ENCODE measurements around the gene ASS1.

ASS1 gene

DNA sequence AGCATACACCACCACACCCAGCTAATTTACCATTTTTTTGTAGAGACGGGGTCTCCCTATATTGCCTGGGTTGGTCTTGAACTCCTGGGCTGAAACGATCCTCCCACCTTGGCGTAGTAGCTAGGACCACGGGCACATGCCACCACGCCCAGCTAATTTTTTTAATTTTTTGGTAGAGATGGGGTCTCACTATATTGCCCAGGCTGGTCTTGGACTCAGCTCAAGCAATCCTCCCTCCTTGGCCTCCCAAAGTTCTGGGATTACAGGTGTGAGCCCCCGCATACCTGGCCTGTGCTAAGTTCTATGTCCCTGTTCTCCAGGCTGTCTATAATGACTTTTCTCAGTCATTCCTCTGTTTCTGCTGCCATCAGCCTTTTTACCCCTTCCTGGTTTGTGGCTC is 41.3 kb downstream of the ASS1 start:
- WGBS, 2 experiments (ENCODE audit: insufficient coverage in 2 of 2) = 89 to 96% methylated on average over 5 of the region's 6 CpGs
- peaks cover 4% of the 10 kb centered on the region for H3K36me3 ChIP-seq (ENCODE audit: control insufficient read depth, insufficient read depth, low read length)
- no peak overlapping the region for H3K27ac ChIP-seq (ENCODE audit: low read depth, low read length, severe bottlenecking)
- no peaks in the 10 kb centered on the region for H3K9me3 ChIP-seq (ENCODE audit: control insufficient read depth, low read length)
- H3K4me1 ChIP-seq (ENCODE audit: control insufficient read depth, insufficient read depth, low read length, poor library complexity, severe bottlenecking) = no peaks in the 10 kb centered on the region
- no peak overlapping the region for H3K4me3 ChIP-seq (ENCODE audit: extremely low read depth, insufficient read depth, low read length, poor library complexity, severe bottlenecking)

DNA sequence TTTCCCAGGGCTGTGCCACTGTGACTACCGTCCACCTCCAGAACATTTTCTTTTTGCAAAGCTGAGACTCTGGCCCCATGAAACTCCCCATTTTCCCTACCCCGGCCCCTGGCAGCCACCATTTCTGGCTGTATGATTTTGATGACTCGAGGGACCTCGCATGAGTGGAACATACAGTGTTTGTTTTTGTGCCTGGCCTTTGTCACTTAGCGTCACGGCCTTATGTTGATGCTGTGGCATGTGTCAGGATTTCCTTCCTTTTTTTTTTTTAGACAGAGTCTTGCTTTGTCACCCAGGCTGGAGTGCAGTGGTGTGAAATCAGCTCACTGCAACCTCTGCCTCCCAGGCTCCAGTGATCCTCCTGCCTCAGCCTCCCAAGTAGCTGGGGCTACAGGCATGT is 42.7 kb downstream of the ASS1 start:
- H3K9me3 ChIP-seq (ENCODE audit: control insufficient read depth, low read length) = no peaks in the 10 kb centered on the region
- 94 to 97% methylated on average over 2 to 4 of the region's 6 CpGs for WGBS, 2 experiments (ENCODE audit: insufficient coverage in 2 of 2)
- no peak overlapping the region for H3K4me3 ChIP-seq (ENCODE audit: extremely low read depth, insufficient read depth, low read length, poor library complexity, severe bottlenecking)
- H3K36me3 ChIP-seq (ENCODE audit: control insufficient read depth, insufficient read depth, low read length) = peaks cover 4% of the 10 kb centered on the region
- no peak overlapping the region for H3K27ac ChIP-seq (ENCODE audit: low read depth, low read length, severe bottlenecking)
- H3K4me1 ChIP-seq (ENCODE audit: control insufficient read depth, insufficient read depth, low read length, poor library complexity, severe bottlenecking) = no peaks in the 10 kb centered on the region

DNA sequence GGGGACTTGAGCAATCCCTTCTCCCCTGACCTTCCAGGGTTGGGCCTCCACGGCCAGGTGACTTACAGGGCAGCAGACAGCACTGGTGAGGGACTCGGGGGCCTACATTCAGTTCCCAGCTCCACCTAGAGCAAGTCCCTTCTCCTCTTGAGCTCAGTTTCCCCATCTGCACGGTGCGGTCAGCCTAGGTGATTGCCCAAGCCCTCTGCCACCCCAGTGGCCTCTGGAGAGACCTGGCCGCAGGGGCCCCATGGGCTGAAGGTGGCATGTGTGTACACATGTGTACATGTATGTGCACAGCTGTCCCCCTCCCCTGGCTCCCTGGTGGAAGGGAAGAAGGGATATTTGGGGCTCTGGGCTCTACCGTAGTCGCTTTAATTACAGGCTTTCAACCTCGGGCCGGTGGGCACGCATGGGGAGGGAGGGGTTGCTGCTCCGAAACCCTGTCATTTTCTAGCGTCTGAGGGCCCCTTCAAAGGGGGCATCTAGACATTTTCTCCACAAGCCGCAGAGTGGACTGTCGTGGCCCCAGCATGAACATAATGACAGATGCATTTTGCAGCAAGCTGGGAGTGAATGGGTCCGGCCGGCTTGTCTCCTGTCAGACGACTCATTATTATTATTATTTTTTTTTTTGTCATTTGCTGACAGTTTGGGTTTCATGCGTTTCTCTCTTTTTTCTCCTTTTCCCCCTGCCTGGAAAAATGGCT is 44.0 kb downstream of the ASS1 start:
- H3K4me3 ChIP-seq (ENCODE audit: extremely low read depth, insufficient read depth, low read length, poor library complexity, severe bottlenecking) = no peak overlapping the region
- H3K36me3 ChIP-seq (ENCODE audit: control insufficient read depth, insufficient read depth, low read length) = peaks cover 4% of the 10 kb centered on the region
- no peaks in the 10 kb centered on the region for H3K9me3 ChIP-seq (ENCODE audit: control insufficient read depth, low read length)
- no peaks in the 10 kb centered on the region for H3K4me1 ChIP-seq (ENCODE audit: control insufficient read depth, insufficient read depth, low read length, poor library complexity, severe bottlenecking)
- no peak overlapping the region for H3K27ac ChIP-seq (ENCODE audit: low read depth, low read length, severe bottlenecking)
- WGBS, 2 experiments (ENCODE audit: insufficient coverage in 2 of 2) = 92 to 93% methylated on average over 12 to 14 of the region's 18 CpGs

DNA sequence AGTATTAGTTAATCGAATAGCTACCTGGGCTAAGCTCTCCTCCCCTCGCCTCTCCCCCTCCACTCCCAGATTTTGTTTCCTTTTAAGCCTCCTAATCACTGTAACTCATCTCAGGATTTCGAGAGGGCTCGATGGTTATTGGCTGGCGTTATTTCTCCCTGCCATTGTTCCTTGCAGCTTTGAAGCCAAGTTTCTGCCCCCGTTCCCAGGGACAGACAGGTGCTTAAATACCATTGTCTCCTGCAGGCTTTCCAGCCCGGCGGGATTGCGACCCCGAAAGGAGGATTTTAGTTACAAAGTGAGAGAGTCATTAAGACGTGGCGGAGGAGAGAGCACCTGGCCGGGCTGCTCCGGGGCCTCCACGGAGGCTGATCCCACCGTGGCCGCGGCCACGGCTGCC is 46.2 kb downstream of the ASS1 start:
- Histone ChIP-seq H3K9me3 (ENCODE audit: control insufficient read depth, low read length) (no peaks in the 10 kb centered on the region), H3K36me3 (ENCODE audit: control insufficient read depth, insufficient read depth, low read length) (peaks cover 4% of the 10 kb centered on the region), H3K27ac (ENCODE audit: low read depth, low read length, severe bottlenecking) (no peak overlapping the region), H3K4me3 (ENCODE audit: extremely low read depth, insufficient read depth, low read length, poor library complexity, severe bottlenecking) (no peak overlapping the region), H3K4me1 (ENCODE audit: control insufficient read depth, insufficient read depth, low read length, poor library complexity, severe bottlenecking) (no peaks in the 10 kb centered on the region)
- WGBS, 2 experiments (ENCODE audit: insufficient coverage in 2 of 2) = 89 to 92% methylated on average over 17 to 18 of the region's 19 CpGs

DNA sequence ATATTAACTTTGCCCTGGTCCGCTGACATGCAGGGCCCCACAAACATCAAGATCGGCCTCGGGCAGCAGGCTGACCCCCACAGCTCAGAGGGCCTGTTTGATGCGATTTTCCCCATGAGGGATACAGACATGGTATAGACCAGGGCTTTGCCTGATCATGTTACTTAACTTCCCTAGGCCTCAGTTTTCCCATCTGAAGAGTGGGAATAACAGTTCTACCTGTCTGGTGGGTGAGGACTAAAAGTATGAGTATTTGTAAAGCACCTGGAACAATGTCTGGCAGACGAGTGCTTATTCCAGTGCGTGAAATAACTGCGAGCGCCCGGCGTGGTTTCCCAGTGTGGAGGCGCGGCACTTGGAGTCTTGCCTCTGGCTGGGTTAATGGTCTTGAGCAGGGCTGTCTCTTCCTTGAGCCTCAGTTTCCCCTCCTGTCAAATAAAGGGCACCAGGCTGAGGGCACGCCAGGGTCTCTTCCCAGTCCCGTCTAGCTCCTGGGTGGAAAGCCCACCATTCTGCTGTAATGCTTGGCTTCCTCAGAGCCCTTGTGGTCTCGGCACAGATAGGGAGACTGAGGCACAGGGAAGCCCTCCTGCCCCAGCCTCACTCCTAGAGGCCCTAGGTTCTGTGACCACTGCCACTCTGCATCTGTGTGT is 47.2 kb downstream of the ASS1 start:
- 95% methylated on average over 13 to 15 of the region's 15 CpGs for WGBS, 2 experiments (ENCODE audit: insufficient coverage in 2 of 2)
- H3K4me1 ChIP-seq (ENCODE audit: control insufficient read depth, insufficient read depth, low read length, poor library complexity, severe bottlenecking) = no peaks in the 10 kb centered on the region
- no peak overlapping the region for H3K27ac ChIP-seq (ENCODE audit: low read depth, low read length, severe bottlenecking)
- H3K36me3 ChIP-seq (ENCODE audit: control insufficient read depth, insufficient read depth, low read length) = no peaks in the 10 kb centered on the region
- H3K9me3 ChIP-seq (ENCODE audit: control insufficient read depth, low read length) = no peaks in the 10 kb centered on the region
- H3K4me3 ChIP-seq (ENCODE audit: extremely low read depth, insufficient read depth, low read length, poor library complexity, severe bottlenecking) = no peak overlapping the region

DNA sequence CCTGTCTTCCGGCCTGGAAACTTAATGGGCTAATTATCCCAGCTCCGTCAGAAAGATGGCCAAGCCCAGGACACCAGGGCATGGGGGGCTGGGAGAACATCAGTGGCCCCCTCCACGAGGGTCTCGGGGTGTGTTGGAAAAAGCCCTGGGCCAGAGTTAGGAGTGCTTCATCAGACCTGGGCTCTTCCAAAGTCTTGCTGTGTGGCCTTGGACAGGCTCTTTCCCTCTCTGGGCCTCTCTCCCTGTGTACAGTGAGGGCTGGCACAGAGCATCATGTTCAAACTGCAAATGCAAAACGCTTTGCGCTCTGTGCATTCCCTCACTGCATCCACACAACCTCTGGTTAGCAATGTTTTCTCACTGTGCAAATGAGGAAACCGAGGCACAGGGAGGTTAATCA is 48.3 kb downstream of the ASS1 start:
- Histone ChIP-seq H3K36me3 (ENCODE audit: control insufficient read depth, insufficient read depth, low read length) (no peaks in the 10 kb centered on the region), H3K4me3 (ENCODE audit: extremely low read depth, insufficient read depth, low read length, poor library complexity, severe bottlenecking) (no peak overlapping the region), H3K9me3 (ENCODE audit: control insufficient read depth, low read length) (no peaks in the 10 kb centered on the region), H3K4me1 (ENCODE audit: control insufficient read depth, insufficient read depth, low read length, poor library complexity, severe bottlenecking) (no peaks in the 10 kb centered on the region), H3K27ac (ENCODE audit: low read depth, low read length, severe bottlenecking) (no peak overlapping the region)
- 93 to 94% methylated on average over 7 of the region's 7 CpGs for WGBS, 2 experiments (ENCODE audit: insufficient coverage in 2 of 2)

DNA sequence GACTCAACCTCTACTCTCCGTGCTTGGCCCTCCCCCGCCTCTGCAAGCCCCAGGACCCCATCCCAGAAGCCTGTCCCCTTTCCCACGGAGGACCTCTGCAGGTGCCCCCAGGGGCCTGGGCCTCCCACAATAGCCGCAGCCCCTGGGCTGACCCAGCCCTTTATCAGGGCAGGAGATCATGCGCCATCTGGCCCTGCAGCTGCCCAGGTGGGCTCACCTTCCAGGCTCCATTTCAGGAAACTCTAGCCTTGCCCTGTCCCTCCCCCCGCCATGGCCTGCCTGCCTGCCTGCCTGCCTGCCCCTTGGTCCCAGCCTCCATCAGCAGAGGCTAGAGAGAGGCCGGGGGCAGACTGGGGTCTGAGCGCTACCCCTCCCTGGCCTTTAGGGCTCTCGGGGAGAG is 48.7 kb downstream of the ASS1 start:
- Histone ChIP-seq H3K9me3 (ENCODE audit: control insufficient read depth, low read length) (no peaks in the 10 kb centered on the region), H3K4me1 (ENCODE audit: control insufficient read depth, insufficient read depth, low read length, poor library complexity, severe bottlenecking) (no peaks in the 10 kb centered on the region), H3K4me3 (ENCODE audit: extremely low read depth, insufficient read depth, low read length, poor library complexity, severe bottlenecking) (no peak overlapping the region), H3K36me3 (ENCODE audit: control insufficient read depth, insufficient read depth, low read length) (no peaks in the 10 kb centered on the region), H3K27ac (ENCODE audit: low read depth, low read length, severe bottlenecking) (no peak overlapping the region)
- WGBS, 2 experiments (ENCODE audit: insufficient coverage in 2 of 2) = 81 to 91% methylated on average over 4 to 5 of the region's 9 CpGs

DNA sequence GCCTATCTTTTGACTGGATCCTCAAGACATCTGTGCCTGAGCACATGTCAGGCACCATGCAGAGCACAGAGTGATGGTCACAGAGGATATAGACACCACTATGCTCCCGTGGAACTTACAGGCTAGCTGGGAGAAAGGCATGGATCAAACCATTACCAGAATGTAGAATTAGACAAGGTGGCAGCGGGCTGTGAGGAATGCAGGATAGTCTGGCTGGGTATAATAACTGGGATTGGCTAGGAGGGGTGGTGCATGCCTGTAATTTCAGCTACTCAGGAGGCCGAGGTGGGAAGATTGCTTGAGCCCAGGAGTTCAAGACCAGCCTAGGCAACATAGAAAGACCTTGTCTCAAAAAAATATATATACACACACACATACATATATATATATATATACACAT is 50.3 kb downstream of the ASS1 start:
- no peaks in the 10 kb centered on the region for H3K36me3 ChIP-seq (ENCODE audit: control insufficient read depth, insufficient read depth, low read length)
- 90 to 100% methylated on average over 1 to 3 of the region's 3 CpGs for WGBS, 2 experiments (ENCODE audit: insufficient coverage in 2 of 2)
- H3K4me3 ChIP-seq (ENCODE audit: extremely low read depth, insufficient read depth, low read length, poor library complexity, severe bottlenecking) = no peak overlapping the region
- H3K9me3 ChIP-seq (ENCODE audit: control insufficient read depth, low read length) = no peaks in the 10 kb centered on the region
- no peaks in the 10 kb centered on the region for H3K4me1 ChIP-seq (ENCODE audit: control insufficient read depth, insufficient read depth, low read length, poor library complexity, severe bottlenecking)
- no peak overlapping the region for H3K27ac ChIP-seq (ENCODE audit: low read depth, low read length, severe bottlenecking)

DNA sequence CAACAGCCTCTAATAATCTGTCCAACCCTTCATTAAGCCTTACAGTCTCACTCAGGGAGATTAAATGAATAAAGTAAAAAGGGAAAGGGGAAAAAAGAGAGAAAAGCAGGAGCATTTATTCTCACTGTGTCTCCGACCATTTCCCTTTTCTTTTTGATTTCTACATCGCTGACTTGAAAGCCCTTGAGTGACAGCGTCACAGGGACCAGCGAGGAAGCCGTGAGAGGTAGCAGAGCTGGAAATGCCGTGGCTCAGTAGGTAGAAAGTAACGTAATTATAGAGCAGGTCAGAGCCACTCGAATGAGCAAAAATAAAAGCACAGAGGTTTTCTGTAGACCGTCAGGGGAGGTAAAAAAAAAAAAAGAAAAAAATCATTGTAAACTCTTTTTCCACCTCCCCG is 52.4 kb downstream of the ASS1 start:
- WGBS, 2 experiments (ENCODE audit: insufficient coverage in 2 of 2) = 93 to 100% methylated on average over 4 to 8 of the region's 10 CpGs
- H3K9me3 ChIP-seq (ENCODE audit: control insufficient read depth, low read length) = no peaks in the 10 kb centered on the region
- no peaks in the 10 kb centered on the region for H3K36me3 ChIP-seq (ENCODE audit: control insufficient read depth, insufficient read depth, low read length)
- H3K4me3 ChIP-seq (ENCODE audit: extremely low read depth, insufficient read depth, low read length, poor library complexity, severe bottlenecking) = no peak overlapping the region
- no peaks in the 10 kb centered on the region for H3K4me1 ChIP-seq (ENCODE audit: control insufficient read depth, insufficient read depth, low read length, poor library complexity, severe bottlenecking)
- H3K27ac ChIP-seq (ENCODE audit: low read depth, low read length, severe bottlenecking) = no peak overlapping the region

DNA sequence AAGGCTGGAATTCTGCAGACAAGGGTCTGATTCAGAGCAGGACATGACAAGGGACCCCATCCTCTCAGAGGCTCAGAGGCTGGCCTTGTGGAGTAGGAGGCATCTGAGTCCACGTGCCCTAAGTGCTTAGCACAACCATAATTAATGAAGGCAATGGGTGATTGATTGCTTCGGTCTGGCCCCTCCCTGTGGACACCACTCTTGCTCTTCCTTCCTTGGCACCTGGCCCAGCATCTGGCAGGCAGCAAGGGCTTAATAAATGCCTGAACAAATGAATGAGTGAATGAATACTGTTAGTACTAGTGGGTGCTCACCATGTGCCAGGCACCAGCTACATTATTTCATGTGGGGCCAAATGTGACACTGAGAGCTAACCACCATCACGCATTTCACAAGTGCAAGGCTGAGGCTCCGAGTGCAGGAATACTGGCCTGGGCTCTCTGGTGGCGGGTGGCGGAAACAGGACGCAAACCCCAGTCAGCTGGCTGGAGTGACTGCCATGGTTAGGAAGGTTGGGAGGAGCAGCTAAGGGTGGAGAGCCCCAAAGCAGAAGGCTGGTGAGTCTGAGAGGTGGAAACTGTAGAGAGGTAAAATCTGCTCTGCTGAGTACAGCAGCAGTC is 53.6 kb downstream of the ASS1 start:
- Histone ChIP-seq H3K9me3 (ENCODE audit: control insufficient read depth, low read length) (no peaks in the 10 kb centered on the region), H3K4me3 (ENCODE audit: extremely low read depth, insufficient read depth, low read length, poor library complexity, severe bottlenecking) (no peak overlapping the region), H3K36me3 (ENCODE audit: control insufficient read depth, insufficient read depth, low read length) (no peaks in the 10 kb centered on the region), H3K27ac (ENCODE audit: low read depth, low read length, severe bottlenecking) (no peak overlapping the region), H3K4me1 (ENCODE audit: control insufficient read depth, insufficient read depth, low read length, poor library complexity, severe bottlenecking) (no peaks in the 10 kb centered on the region)
- 91 to 94% methylated on average over 5 to 7 of the region's 7 CpGs for WGBS, 2 experiments (ENCODE audit: insufficient coverage in 2 of 2)
